Astrocyte of the cerebellum (primary cell): ENCODE data around the gene PAQR4.
A peak's percentile ranks its signal among the peaks of the same experiment; 100 is the strongest.

Experiments used
- DNase-seq: peaks from one replicate; pipeline ENCODE4 v3.0.0-alpha.2; 2011; ENCODE audit warnings: low read depth
- H3K4me3 ChIP-seq: 2 replicates; pipeline ENCODE4 v1.5.1; 2011; ENCODE audit warnings: mild to moderate bottlenecking, low read depth, low read length, moderate library complexity
- in situ Hi-C: cut with HindIII; loops from 2 replicates; pipeline ENCODE4 v1.10.0; 2017; ENCODE audit warnings: low sequenced_read_pairs
- TF ChIP-seq, protein P1 (sequence below): IDR thresholded peaks from 2 replicates; pipeline ENCODE4 v1.5.1; 2012; ENCODE audit warnings: low read length, low read depth, moderate library complexity, mild to moderate bottlenecking; ENCODE audit errors: missing control alignments

PAQR4 gene

DNA sequence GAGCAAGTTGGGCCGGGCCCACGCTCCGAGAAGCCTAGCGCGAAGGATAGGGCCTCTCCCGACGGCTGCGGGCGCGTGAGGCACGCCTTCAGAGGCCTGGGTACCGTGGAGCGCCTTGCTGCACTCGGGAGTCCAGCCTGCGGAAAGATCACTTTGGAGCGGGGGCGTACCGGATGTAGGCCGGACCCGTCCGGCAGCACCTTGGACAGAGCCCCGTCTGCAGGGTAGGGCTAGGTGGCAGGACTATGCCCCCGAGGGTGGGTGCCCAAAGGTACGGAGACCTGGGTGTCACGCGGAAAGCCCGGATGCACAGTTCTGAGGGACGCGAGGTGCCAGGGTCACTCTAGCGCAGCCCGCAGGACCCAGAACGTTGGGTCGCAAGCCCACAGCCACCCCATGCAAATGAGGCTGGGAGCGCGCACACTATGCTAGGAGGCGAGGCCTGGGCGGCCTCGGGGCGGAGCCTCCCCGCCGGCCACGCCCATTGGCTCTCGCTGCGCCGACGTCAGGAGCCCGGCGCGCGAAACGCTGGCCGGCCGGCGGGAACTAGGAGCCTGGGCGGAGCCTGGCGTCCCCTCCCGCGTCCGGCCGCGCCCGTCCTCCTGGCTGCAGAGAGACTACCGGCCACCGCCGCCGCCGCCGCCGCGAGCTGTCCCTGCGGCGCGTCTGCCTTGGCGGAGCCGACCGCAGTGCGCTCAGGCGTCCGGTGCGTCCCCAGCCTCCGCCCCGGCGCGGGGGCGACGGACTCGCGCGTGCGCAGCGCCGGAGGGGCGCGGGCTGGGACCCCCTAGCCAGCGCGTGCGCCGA is at the start of gene PAQR4:
Gene PAQR4 (plus strand): TSS at position 611 of the 807 bp plus-strand sequence. CDS start 327 bp downstream, outside the sequence.
- in situ Hi-C loops: no loop called here
- DNase-seq: peak; percentile 42
- TF ChIP-seq, protein P1, sequence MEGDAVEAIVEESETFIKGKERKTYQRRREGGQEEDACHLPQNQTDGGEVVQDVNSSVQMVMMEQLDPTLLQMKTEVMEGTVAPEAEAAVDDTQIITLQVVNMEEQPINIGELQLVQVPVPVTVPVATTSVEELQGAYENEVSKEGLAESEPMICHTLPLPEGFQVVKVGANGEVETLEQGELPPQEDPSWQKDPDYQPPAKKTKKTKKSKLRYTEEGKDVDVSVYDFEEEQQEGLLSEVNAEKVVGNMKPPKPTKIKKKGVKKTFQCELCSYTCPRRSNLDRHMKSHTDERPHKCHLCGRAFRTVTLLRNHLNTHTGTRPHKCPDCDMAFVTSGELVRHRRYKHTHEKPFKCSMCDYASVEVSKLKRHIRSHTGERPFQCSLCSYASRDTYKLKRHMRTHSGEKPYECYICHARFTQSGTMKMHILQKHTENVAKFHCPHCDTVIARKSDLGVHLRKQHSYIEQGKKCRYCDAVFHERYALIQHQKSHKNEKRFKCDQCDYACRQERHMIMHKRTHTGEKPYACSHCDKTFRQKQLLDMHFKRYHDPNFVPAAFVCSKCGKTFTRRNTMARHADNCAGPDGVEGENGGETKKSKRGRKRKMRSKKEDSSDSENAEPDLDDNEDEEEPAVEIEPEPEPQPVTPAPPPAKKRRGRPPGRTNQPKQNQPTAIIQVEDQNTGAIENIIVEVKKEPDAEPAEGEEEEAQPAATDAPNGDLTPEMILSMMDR: no peak
- peak within 1 kb of the TSS; percentile 42 for H3K4me3 ChIP-seq

DNA sequence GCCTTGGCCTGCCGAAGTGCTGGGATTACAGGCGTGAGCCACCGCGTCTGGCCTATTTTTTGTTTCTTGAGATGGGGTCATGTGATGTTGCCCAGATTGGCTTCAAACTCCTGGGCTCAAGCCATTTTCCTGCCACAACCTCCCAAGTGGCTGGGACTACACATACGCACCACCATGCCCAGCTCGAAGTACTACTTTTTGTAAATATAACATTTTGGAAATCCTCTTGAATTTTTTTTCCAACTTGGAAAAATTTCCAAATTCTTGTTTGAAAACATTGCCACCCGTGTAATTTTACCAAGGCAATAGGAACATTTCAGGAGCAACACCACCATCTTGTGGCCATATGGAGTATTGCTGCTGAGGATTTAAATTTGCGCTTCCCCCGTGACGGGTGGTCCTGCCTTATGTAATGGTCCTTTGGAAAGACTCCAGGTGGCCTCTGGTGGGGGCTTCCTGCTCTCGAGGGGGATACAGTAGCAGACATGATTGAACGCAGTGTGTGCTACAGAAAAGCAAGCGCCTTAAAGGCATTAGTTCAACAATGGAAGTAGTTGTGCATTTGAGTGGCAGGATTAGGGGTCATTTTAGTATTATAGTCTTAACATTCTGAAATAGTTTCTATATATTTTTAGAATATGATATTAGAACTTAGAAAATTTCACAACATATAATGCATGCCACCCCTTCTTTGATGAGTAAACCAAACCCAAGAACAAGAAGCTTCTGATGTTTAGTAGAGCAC is 49.5 kb upstream of the PAQR4 start:
- TF ChIP-seq, protein P1: peak; percentile 82
- in situ Hi-C loops: loop anchor here (10.0 kb wide), 1 partner anchor 145 kb away; the partner anchor contains the start of gene ELOB
- peak; percentile 65 for DNase-seq
- H3K4me3 ChIP-seq: no peak overlapping the region

DNA sequence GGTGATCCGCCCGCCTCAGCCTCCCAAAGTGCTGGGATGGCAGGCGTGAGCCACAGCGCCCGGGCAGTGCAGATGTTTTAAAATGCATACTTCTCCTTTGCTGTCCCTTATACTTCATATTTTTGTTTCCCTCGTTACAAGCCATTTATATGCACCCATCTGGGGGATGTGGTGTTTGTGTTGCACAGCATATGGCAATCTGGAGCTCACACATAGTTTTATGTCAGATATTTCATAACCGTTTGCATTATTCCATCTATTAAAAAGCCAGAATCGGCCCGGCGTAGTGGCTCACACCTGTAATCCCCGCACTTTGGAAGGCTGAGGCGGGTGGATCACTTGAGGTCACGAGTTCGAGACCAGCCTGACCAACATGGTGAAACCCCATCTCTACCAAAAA is 45.7 kb upstream of the PAQR4 start:
- H3K4me3 ChIP-seq: no peak overlapping the region
- in situ Hi-C loops: no loop called here
- DNase-seq: no peak
- TF ChIP-seq, protein P1: no peak

DNA sequence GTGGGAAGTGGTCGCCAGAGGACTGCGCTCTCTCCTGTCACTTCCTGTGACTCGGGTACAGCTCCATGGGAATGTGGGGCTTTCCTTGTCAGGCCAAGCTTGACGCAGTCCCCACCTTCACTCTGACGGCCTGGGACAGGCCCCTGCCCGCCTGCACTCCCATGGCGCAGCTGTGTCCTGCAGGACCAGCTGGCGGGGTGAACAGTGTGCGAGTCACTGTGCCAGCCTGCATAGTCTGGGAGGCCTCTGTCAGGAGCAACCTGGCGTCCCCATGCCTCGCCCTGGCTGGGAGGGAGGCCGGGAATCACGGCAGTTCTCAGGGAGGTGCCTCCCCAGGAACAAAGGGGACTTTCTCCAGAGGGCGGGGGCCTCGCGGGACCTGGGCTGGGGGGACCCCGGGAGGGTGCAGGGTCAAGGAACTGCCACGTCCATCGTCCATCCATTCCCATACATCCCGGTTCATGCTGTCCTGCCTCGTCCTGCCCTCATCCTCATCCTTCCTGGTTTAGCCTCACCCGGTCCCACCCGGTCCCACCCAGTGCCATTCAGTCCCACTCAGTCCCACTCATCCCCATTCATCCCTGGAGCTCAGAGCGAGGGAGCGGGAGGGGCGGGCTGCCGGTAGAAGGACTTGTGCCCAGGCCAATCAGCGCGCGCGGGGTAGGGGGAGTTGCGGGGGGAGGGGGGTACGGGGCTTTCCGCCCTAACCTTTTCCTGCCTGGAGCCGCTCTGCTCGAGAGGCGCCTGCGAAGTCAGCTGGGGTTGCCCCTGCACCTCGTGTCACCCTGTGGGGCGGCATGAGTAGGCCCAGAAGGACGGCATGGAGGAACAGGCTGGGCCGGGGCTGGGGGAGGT is 44.0 kb upstream of the PAQR4 start:
- TF ChIP-seq, protein P1: no peak
- DNase-seq: no peak
- in situ Hi-C loops: no loop called here
- no peak overlapping the region for H3K4me3 ChIP-seq

DNA sequence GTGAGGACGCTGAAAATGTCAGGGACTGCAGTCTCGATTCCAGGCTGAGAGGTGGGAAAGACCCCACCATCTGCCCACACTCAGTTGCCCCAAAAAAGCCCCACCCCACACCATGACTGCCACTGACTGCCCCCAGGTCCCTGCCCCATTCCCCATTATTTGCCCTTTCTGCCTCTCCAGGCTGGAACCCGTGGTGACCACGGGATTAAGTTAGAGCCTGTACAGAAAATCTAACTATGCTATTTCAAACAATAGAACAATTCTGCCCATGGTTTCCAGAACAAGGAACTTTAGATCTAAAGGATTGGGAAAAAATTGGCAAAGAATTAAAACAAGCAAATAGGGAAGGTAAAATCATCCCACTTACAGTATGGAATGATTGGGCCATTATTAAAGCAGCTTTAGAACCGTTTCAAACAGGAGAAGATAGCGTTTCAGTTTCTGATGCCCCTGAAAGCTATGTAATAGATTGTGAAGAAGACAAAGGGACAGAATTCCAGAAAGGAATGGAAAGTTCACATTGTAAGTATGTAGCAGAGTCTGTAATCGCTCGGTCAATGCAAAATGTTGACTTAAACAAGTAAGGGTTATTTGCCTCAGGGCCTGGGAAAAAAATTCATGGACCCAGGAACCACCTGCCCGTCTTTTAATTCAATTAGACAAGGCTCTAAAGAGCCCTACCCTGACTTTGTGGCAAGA is 43.0 kb upstream of the PAQR4 start:
- H3K4me3 ChIP-seq: no peak overlapping the region
- DNase-seq: no peak
- TF ChIP-seq, protein P1: no peak
- in situ Hi-C loops: no loop called here

DNA sequence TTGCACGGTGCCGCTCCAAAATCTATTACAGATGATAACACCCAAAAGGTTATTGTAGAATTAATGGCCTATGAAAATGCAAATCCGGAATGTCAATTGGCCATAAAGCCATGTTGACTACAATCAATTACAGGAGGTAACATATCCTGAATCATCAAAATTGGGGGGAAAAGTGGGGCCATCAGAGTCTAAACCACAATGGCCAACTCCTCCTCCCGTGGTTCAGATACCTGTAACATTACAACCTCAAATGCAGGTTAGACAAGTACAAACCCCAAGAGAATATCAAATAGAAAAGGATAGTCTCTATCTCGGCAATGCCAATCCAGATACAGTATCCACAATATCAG is 42.5 kb upstream of the PAQR4 start:
- TF ChIP-seq, protein P1: no peak
- DNase-seq: no peak
- H3K4me3 ChIP-seq: no peak overlapping the region
- in situ Hi-C loops: no loop called here
